Prostate gland (tissue), 2 donors: Measurements from ENCODE around the gene B9D2.

Experiments used
- CTCF ChIP-seq, 4 experiments: fragments of 200-600 bp in 2 of 4; fragments of 450-650 bp in 2 of 4; sonication (generic) in 2 of 4; IDR thresholded peaks; 1 replicate in 3 of 4; 2 replicates in 1 of 4; pipeline ENCODE4 v1.5.1; 2016 to 2019; ENCODE audit warnings: antibody characterized with exemption in 4 of 4, mild to moderate bottlenecking in 2 of 4, moderate library complexity in 2 of 4
- POLR2AphosphoS5 ChIP-seq: sonication (generic); formaldehyde crosslinking; IDR thresholded peaks from one replicate; pipeline ENCODE4 v1.6.1; 2017; ENCODE audit warnings: antibody characterized with exemption

GRCh38 chr19:41325640-41325946 is 38.4 kb downstream of the B9D2 start:
- TF ChIP-seq CTCF (IDR thresholded peaks at IDR 0.05) (no peak), POLR2AphosphoS5 (no peak)
